GM10847 (cell line): Measurements from ENCODE around the gene PTGR1.

Experiments
- POLR2A ChIP-seq: IDR thresholded peaks from 2 replicates; pipeline ENCODE4 v1.6.1; 2011; ENCODE audit not compliant: insufficient read length; ENCODE audit errors: extremely low read depth

Gene PTGR1

DNA sequence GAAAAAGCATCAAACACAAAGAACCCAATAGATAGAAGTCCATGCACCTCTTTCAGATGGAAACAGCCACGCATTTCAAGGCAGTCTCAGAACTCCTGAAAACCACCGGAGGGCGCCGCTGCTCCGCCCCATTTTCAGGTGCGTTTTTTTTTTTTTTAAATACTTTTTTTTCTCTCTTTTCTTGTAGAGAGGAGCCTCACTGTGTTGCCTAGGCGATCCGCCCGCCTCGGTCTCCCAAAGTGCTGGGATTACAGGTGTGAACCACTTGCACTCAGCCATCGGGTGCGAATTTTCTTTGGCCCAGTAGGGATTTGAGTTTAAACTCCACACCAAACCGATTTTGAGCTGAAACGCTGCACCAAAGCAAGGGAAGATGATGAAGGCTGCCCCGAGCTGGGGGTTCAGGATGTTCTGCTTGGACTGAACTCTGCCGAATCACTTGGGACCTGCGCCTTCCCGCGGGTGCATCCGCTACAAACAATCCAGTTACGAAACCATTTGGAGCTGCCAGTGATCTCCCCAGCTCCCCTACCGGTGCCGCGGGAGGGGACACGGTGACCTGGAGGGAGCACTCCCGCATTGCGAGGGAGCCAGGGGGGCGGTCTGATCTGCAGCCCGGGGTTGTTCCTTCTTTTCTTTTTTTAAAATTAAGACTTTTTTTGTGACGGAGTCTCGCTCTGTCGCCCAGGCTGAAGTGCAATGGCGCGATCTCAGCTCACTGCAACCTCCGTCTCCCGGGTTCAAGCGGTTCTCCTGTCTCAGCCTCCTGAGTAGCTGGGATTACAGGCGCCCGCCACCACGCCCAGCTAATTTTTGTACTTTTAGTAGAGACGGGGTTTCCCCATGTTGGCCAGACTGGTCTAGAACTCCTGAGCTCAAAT is 1.4 kb downstream of the PTGR1 start:
- no peak for TF ChIP-seq POLR2A

DNA sequence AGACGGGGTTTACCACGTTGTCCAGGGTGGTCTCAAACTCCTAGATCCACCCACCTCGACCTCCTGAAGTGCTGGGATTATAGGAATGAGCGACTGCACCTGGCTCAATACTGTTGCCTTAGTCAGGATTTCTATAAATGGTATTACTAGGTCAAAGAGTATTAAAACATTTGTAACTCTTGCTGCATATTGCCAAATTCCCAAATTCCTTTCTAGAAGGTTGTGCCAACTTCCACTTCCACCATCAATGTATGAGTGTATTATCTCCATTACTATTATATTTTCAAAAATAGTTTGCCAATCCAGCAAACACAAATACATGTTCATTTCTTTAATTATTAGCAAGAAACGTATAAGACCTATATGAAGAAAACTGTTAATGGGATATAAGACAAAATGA is 10.6 kb downstream of the PTGR1 start:
- TF ChIP-seq POLR2A: no peak

DNA sequence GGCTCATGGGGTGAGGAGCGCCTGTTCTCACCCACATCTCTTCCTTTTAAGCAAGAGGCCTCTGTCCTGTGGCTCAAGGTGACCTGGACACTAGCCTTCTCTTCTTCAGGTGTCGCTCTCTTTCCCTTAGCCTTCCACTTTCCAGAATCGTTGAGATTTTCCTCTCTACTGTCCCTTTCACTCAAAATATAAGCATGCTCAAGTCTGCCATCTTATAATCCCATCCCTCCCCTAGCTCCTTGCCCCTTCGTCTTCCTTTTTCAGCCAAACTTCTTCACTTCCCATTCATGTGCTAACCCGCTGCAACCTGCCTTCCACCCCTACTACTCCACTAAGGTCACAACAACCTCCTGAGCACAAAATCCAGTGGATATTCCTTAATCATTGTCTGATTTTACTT is 13.1 kb downstream of the PTGR1 start:
- TF ChIP-seq POLR2A: no peak

DNA sequence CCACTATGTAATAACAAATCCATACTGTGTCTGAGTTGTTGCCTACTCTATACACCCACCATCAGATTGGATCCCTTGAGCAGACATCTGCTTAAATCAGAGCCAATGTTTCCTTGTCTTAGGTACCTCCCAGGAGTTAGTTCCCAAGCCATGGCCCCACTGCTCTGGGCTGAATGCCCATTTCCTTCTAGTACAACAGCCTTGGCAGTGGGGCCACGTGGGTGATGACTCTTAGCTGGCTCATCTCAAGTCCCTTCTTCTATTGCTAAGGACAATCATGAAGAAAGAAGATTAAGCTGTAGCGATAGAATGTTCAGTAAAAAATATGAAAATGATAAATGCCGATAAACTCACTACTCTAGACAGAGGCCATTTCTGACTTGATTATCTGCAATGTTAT is 16.6 kb downstream of the PTGR1 start:
- no peak for TF ChIP-seq POLR2A

DNA sequence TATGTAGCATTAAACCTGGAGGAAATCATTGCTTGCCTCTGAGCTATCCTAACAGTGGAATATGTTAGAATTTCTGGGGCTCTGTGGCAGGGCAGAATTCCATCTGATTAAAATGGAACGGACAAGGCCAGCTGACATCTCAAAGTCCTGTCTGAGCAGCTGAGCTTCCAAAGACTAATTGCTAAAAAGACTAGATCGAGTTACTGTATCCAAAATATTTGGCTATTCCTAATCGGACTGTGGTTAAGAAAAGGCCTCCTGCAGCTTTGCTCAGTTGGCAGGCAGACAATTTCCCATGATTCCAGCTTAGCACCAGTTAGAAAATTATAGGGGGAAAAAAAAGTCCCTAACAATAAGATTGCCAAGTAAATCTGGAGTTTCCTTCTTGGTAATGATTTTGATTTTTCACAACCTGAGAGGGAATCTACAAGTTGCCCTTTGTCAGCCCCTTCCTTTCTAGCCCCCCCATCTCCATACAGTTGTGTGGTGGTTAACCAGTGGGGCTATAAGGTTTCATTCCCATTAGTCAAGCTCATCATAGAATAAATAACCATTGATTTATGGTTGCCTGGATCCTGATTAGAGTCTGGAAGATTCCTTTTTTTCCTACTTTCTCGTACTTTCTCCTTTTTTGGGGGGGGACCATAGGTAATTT is 26.4 kb downstream of the PTGR1 start:
- TF ChIP-seq POLR2A: no peak

DNA sequence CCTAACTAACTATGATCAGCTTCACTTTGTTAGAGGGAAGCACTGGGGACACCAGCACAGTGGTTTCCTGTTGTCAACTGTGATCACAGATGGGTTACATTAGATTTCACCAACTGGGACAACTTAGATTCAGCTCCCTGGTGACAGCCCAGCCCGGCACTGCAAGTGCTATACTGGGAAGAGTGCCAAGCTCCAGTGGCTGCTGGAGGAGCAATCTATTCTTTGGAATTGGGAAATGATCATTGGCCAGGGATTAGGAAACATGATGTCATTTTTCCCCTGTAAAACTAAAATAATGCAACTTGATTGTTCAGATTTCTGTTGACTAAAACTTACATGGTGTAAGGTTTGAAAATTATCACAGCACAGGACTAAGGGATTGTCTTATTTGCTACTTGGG is 33.2 kb downstream of the PTGR1 start:
- no peak for TF ChIP-seq POLR2A

DNA sequence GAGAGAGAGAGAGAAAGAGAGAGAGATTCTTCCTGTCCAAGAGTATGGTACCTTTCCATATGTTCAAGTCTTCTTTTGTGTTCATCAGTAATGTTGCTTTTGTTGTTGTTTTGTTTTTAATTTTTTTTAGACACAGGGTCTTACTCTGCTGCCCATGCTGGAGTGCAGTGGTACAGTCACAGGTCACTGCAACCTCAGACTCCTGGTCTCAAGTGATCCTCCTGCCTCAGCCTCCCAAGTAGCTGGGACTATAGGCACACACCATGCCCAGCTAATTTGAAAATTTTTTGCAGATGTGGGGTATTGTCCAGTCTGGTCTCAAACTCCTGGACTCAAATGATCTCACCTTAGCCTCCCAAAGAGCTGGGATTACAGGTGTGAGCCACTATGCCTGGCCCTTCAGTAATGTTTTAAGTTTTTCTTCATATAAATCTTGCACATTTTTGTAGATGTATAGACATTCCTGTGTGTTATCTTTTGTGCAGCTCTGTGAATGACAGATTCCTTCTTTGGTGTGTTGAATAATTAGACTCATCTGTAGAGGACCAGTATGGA is 38.2 kb downstream of the PTGR1 start:
- no peak for TF ChIP-seq POLR2A

DNA sequence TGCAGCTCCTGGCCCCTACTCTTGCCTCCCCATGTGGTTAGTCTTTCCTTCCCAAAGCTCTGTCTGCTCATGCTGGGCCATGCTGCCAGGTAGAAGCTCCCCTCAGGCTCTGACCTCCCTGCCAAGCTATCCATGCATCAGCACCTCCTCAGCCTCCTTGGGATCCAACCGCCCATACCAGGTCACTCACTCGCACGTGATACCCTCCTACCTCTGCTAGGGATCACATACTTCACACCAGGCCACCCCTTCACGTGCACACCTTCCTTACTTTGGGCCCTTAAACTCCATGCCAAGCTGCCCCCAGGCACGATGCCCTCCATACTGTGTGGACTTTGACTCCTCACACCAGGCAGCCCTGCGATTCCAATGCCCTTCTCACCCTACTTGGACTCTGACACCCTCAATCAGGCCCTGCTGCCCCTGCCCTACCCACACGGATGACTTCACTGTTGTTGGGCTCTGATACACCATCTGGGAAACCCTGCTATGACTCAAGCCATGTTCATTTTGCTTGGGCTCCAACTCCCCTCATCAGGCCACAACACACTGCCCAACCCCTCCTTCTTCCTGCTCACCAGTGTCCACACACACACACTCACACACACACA is 40.3 kb downstream of the PTGR1 start:
- TF ChIP-seq POLR2A: no peak

DNA sequence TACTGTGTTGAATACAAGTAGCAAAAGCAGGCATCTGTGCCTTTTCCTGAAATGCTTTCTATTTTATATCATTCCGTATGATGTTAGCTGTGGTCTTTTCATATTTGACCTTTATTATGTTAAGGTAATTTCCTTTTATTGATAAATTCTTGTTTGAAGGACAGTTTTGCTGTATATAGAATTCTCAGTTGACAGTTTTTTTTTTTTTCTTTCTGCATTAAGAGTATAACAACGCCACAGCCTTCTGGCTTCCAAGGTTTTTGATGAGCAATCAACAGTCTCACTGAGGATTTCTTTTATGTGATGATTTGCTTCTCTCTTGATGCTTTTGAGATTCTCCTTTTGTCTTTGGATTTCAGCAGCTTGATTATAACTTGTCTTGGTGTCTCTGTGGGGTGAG is 50.8 kb downstream of the PTGR1 start:
- no peak for TF ChIP-seq POLR2A

DNA sequence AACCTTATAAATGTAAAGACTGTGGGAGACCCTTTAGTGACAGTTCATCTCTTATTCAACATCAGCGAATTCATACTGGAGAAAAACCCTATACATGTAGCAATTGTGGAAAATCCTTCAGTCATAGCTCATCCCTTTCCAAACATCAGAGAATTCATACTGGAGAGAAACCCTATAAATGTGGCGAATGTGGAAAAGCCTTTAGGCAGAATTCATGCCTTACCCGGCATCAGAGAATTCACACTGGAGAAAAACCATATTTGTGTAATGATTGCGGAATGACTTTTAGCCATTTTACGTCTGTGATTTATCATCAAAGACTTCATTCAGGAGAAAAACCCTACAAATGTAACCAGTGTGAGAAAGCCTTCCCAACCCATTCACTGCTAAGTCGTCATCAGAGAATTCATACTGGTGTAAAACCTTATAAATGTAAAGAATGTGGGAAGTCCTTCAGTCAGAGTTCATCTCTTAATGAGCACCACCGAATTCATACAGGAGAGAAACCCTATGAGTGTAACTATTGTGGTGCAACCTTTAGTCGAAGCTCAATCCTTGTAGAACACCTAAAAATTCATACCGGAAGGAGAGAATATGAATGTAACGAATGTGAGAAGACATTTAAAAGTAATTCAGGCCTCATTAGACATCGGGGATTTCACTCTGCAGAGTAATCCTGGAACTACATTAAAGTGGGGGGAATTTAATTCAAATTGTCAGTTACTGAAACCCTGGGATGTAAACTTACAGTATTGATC is 56.8 kb downstream of the PTGR1 start:
- no peak for TF ChIP-seq POLR2A

DNA sequence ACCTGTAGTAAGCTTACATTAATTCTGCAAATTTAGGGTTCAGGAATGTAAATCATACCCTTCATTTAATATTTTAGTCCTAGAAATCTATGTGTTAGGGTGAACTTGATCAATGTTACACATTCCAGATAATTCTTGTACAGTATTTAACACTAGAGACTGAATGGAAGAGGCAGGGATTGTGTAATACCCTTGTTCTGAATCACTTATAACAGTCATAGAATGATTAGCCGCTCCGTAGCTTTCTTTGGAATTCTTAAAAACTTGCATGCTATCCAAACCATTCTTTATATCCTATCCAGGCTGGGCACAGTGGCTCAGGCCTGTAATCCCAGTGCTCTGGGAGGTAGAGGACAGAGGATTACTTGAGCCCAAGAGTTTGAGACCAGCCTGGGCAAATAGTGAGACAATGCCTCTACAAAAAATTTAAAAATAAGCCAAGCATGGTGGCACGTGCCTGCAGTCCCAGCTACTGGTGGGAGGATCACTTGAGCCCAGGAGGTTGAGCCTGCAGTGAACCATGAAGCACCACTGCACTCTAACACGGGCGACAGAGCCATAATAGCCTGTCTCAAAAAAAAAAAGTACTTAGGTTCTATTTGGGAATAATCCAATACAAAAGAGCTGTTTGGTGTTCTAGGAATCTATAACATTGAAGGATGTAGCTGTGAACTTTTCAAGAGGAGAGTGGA is 66.2 kb downstream of the PTGR1 start:
- TF ChIP-seq POLR2A: no peak

DNA sequence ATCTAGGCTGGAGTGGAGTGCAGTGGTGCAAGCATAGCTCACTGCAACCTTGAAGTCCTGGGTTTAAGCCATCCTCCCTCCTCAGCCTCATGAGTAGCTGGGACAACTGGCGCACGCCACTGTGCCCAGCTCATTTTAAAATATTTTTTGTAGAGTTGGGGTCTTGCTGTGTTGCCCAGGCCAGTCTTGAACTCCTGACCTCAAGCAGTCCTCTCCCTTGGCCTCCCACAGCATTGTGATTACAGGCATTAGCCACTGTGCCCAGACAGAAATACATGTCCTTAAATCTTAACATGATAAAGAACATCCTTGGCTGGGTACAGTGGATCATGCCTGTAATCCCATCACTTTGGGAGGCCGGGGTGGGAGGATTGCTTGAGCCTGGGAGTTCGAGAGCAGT is 67.7 kb downstream of the PTGR1 start:
- TF ChIP-seq POLR2A: no peak

DNA sequence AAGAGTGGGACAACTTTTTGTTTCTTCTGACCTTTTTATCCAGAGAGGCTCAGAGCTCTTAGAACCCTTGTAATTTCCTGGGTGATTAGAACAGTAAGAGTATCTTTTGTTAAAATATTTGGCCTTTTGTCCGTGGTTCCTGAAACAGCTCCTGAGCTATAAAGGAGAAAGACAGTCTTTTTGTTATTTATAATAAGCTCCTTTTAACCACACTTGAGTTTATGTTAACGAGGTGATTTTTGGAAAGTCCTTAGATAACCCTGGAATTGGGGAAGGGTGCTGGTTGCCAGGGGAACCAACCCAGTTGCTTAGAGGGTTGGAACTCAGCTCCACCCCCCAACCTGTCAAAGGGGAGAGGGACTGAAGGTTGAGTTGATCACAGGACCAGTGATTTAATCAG is 69.7 kb downstream of the PTGR1 start:
- no peak for TF ChIP-seq POLR2A

DNA sequence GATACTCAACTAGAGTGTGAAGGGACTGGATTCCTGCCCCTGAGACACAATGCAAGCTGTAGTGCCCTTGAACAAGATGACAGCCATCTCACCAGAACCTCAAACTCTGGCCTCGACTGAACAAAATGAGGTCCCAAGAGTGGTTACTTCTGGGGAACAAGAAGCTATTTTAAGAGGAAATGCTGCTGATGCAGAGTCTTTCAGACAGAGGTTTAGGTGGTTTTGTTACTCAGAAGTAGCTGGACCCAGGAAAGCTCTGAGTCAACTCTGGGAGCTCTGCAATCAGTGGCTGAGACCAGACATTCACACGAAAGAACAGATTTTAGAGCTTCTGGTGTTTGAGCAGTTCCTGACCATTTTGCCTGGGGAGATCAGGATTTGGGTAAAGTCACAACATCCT is 72.1 kb downstream of the PTGR1 start:
- no peak for TF ChIP-seq POLR2A

DNA sequence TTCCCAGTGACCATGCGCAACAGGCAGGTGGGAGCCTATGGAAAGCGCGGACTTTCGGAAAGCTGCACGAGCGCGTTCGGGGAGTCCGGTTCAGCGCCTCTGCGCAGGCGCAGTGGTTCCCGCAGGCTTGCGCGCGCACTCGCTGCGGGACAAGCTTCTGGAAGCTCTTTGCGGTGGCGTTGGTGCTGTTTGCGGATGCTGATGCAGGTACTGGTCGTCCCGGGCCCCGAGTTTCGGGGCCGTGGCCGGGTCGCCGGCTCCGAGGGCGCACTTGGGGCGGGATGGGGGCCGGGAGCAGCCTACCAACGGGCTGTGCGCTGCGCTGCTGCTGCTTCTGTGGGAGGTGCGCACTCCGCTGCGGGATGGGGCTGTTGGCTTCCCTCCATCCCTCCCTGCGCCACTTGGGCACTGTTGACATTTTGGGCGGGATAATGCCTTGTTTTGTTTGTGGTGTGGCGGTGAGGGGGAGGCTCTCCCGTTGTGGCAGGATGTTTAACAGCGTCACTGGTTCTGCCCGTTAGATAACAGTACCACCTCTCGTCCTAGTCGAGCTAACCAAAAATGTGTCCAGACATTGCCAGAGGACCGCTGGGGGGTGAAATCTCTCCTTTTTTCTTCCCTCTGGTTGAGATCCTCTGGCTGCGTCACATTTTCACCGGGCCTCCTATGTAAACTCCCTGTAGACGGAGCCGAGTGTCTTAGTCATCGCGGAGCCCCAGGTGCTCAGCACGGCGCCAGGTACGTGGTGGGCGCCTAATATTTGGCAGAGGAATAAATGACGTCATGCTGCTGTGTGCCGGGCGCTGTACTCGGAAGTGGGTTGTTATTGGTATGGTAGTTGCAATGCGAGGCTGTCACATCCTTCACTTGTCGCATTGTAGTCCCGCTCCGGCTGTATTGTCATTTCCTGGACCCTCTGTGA is 74.1 kb downstream of the PTGR1 start, which contains the start of gene ZNF483:
TSS of gene ZNF483 (plus strand) at position 124 of the 922 bp plus-strand sequence. CDS start 2,217 bp downstream, outside the sequence.
- no peak for TF ChIP-seq POLR2A
